Adrenal gland (tissue), 19 donors: ENCODE data around the gene MGAT4A. TPM values are rescaled to one million over a fixed set of nuclear protein-coding genes. Genes with fewer than 3 reads are reported as not detected.

Source experiments
- DNase-seq, 7 donors: peaks; one replicate each; pipeline ENCODE4 v3.0.0-alpha.2; 2019 to 2020
- H3K27ac ChIP-seq, 5 donors: fragments of 200-600 bp; sonication (generic) in 4 of 5; 1 replicate in 3 of 5; 2 replicates in 2 of 5; pipeline versions ENCODE4 v1.5.1 to v1.8.0; 2016 to 2020; ENCODE audit warnings: mild to moderate bottlenecking in 1 of 5
- H3K27me3 ChIP-seq: fragments of 200-600 bp; 2 replicates; pipeline ENCODE4 v1.8.0; 2021
- H3K36me3 ChIP-seq, 2 donors: fragments of 200-600 bp; replicated peaks in 1 of 2; 1 replicate in 1 of 2; 2 replicates in 1 of 2; pipeline versions ENCODE4 v1.5.1 to v1.8.0; 2018 to 2022
- H3K4me1 ChIP-seq, 2 donors: fragments of 200-600 bp; replicated peaks in 1 of 2; 1 replicate in 1 of 2; 2 replicates in 1 of 2; pipeline versions ENCODE4 v1.5.1 to v1.8.0; 2018 to 2021
- H3K4me3 ChIP-seq, 4 donors: fragments of 200-600 bp; sonication (generic) in 3 of 4; one replicate each; pipeline ENCODE4 v1.5.1; 2016 to 2018
- H3K9me3 ChIP-seq, 3 donors: fragments of 200-600 bp; sonication (generic) in 1 of 3; replicated peaks in 1 of 3; 1 replicate in 2 of 3; 2 replicates in 1 of 3; pipeline versions ENCODE4 v1.5.1 to v1.8.0; 2016 to 2021
- CTCF ChIP-seq, 6 experiments: fragments of 450-650 bp in 4 of 6; fragments of 200-600 bp in 2 of 6; sonication (generic) in 1 of 6; IDR thresholded peaks; 1 replicate in 5 of 6; 2 replicates in 1 of 6; pipeline versions ENCODE4 v1.5.1 to v1.8.0; 2016 to 2021; ENCODE audit warnings: antibody characterized with exemption in 6 of 6, mild to moderate bottlenecking in 2 of 6, moderate library complexity in 1 of 6
- POLR2A ChIP-seq, 2 donors: fragments of 450-650 bp; IDR thresholded peaks; one replicate each; pipeline ENCODE4 v1.6.1; 2017; ENCODE audit warnings: antibody characterized with exemption in 2 of 2, mild to moderate bottlenecking in 2 of 2, moderate library complexity in 1 of 2
- WGBS, 4 donors: extraction: QIAGEN DNeasy Blood & Tissue Kit in 2 of 4; methylation state at CpG; one replicate each; pipeline versions ENCODE4 v1.1.5 to v1.1.7; 2013 to 2017; 5-methylcytosine and 5-hydroxymethylcytosine counted together
- intact Hi-C, 2 donors: fragments of 100-400 bp; cut with DNase I; formaldehyde crosslinking; loops; one replicate each; pipeline versions ENCODE4 v1.14.1 to v1.15.0; 2022 to 2023
- long read RNA-seq, 10 donors: library from polyadenylated mRNA in 3 of 10; unstranded in 2 of 10; stranded (forward) in 1 of 10; transcript quantifications; one replicate each; pipeline ENCODE4 v2.0.0 and lab custom pipeline, GENCODE V29; 2021 to 2026
- polyA plus RNA-seq, 3 donors: library from polyadenylated mRNA; stranded (reverse); fragments of 200-250 nt in 2 of 3; fragments of 350-450 nt in 1 of 3; fragmentation: Illumina TruSeq in 1 of 3; extraction: RNeasy Lipid Tissue Mini Kit (QIAGEN cat#74804) in 1 of 3; gene quantifications; one replicate each; pipeline ENCODE4 v1.2.3, GENCODE V29; 2013 to 2014
- total RNA-seq, 9 donors: library from RNA; depleted of rRNA in 4 of 9; stranded (reverse); fragments of >200 nt in 4 of 9; fragments of 120-200 nt in 1 of 9; fragmentation: NEBNext Ultra II Directional in 1 of 9; extraction: Animal tissue kit (Norgen Biotek cat#: 25700) in 1 of 9; gene quantifications; one replicate each; pipeline versions ENCODE4 v1.1.0 to v1.2.4, GENCODE V29; 2013 to 2023
- donor health status: healthy with polysubstance abuse.
- donor health status: Bipolar disorder and iron deficiency.
- donor health status: DM: yes; HTN: yes; CAD: no.
- donor health status: DM: no; HTN: no; CAD: no.
- donor health status: DM: no; HTN: no; CAD: no.
- donor health status: DM: yes; HTN: yes; CAD: no.

MGAT4A gene
- total RNA-seq (10 to 100 TPM in 7 of 9 donors, 1 to 10 TPM in 2; 5.2 to 34.4 (median 21.0) TPM), polyA plus RNA-seq (10 to 100 TPM in 1 of 3 donors, 1 to 10 TPM in 2; 5.9 to 14.4 (median 9.7) TPM)
- long read RNA-seq, donor 1, result 0 reads
- long read RNA-seq, donor 2, result 0 reads
- long read RNA-seq, donor 3, full-length matches to known transcripts, result 1 of 1 reads
- long read RNA-seq, donor 3, partial matches to known transcripts, result 0 of 1 reads
- long read RNA-seq, donor 3, other reads (novel, unspliced or antisense), result 0 of 1 reads
- long read RNA-seq, donor 4, full-length matches to known transcripts, result 1 of 3 reads
- long read RNA-seq, donor 4, partial matches to known transcripts, result 1 of 3 reads
- long read RNA-seq, donor 4, other reads (novel, unspliced or antisense), result 1 of 3 reads
- long read RNA-seq, donor 5, full-length matches to known transcripts, result 11 of 12 reads
- long read RNA-seq, donor 5, partial matches to known transcripts, result 0 of 12 reads
- long read RNA-seq, donor 5, other reads (novel, unspliced or antisense), result 1 of 12 reads
- long read RNA-seq, donor 6, full-length matches to known transcripts, result 1 of 3 reads
- long read RNA-seq, donor 6, partial matches to known transcripts, result 0 of 3 reads
- long read RNA-seq, donor 6, other reads (novel, unspliced or antisense), result 2 of 3 reads
- long read RNA-seq, donor 7, result 0 reads
- long read RNA-seq, donor 8, result 0 reads
- long read RNA-seq, donor 9, result 0 reads
- long read RNA-seq, donor 10, result 0 reads

- peak; percentile 77 to 81 for TF ChIP-seq POLR2A (IDR thresholded peaks at IDR 0.05)
- TF ChIP-seq CTCF (IDR thresholded peaks at IDR 0.05), result no peak
- Histone ChIP-seq H3K36me3 (no peaks in the 10 kb centered on the region), H3K27ac (peak within 1 kb of the TSS; percentile 64 to 91 (median 82)), H3K4me3 (peak within 1 kb of the TSS in 3 of 4 donors; percentile 54 to 99 (median 84)), H3K27me3 (no peaks in the 10 kb centered on the region), H3K4me1 (peaks cover 5 to 23% of the 10 kb centered on the region in 2 donors), H3K9me3 (no peaks in the 10 kb centered on the region)
- 1 to 3% (median 2%) methylated on average over 6 to 109 of the region's 110 CpGs for WGBS, 4 donors
- intact Hi-C loops, result no loop called here
- peak; percentile 74 to 88 (median 83) for DNase-seq
These were observed at the start of gene MGAT4A for GRCh38 chr2:98731041-98731893. Gene MGAT4A (minus strand): TSS chr2:98731132. CDS start chr2:98726332, 4,800 bp downstream.

- H3K36me3 ChIP-seq, result no peaks in the 10 kb centered on the region
- no peak overlapping the region for H3K4me3 ChIP-seq
- no peaks in the 10 kb centered on the region for H3K4me1 ChIP-seq
- no peaks in the 10 kb centered on the region for H3K9me3 ChIP-seq
- whole genome bisulfite sequencing, 4 donors, result 69 to 74% (median 71%) methylated on average over 6 of the region's 6 CpGs
- TF ChIP-seq CTCF (IDR thresholded peaks at IDR 0.05), result no peak
- no peak for TF ChIP-seq POLR2A (IDR thresholded peaks at IDR 0.05)
- DNase-seq, result no peak
- no peaks in the 10 kb centered on the region for H3K27me3 ChIP-seq
- no peak overlapping the region for H3K27ac ChIP-seq
- intact Hi-C loops, result no loop called here
These were observed 48.0 kb upstream of the MGAT4A start for GRCh38 chr2:98778741-98779483.

DNA sequence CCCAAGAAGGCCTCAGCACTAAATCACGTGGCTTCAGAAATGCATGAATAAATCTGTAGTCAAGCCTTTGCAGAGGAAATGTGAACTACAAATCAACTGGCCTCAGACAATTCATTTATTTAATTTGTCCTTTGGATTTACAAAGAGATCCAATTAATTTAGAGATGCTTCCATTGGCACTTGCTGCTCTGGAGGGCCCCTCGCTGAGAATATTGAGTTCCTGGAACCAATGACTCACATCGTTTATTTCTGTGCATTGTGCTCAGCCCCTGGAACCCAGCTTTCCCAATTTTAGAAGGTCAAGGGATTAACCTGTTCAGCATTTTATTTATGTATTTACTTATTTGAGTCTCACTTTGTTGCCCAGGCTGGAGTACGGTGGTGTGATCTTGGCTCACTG, 47.2 kb upstream of the MGAT4A start:
- no peak for TF ChIP-seq POLR2A (IDR thresholded peaks at IDR 0.05)
- no peak for TF ChIP-seq CTCF (IDR thresholded peaks at IDR 0.05)

More for the DNA sequence above, 47.2 kb upstream of the MGAT4A start:
- no peaks in the 10 kb centered on the region for H3K36me3 ChIP-seq
- intact Hi-C loops, result no loop called here
- H3K27ac ChIP-seq, result no peak overlapping the region
- no peaks in the 10 kb centered on the region for H3K9me3 ChIP-seq
- DNase-seq, result no peak
- H3K4me1 ChIP-seq, result no peaks in the 10 kb centered on the region
- 67 to 80% (median 75%) methylated on average over 4 of the region's 4 CpGs for WGBS, 4 donors
- H3K27me3 ChIP-seq, result no peaks in the 10 kb centered on the region
- H3K4me3 ChIP-seq, result no peak overlapping the region
